GM11168 (cell line): Measurements from ENCODE around the gene EMILIN1.
"Not testable (repeated sequence)": the region's sequence is repeated elsewhere in the genome, so short reads cannot be mapped to it uniquely, and the experiment has no call there.

Source experiments
- in situ Hi-C: fragments of 300-500 bp; cut with MboI; formaldehyde crosslinking; loops from one replicate; pipeline ENCODE4 v1.12.0; 2022; ENCODE audit warnings: low sequenced_read_pairs; ENCODE audit not compliant: unreplicated experiment

EMILIN1 gene

DNA sequence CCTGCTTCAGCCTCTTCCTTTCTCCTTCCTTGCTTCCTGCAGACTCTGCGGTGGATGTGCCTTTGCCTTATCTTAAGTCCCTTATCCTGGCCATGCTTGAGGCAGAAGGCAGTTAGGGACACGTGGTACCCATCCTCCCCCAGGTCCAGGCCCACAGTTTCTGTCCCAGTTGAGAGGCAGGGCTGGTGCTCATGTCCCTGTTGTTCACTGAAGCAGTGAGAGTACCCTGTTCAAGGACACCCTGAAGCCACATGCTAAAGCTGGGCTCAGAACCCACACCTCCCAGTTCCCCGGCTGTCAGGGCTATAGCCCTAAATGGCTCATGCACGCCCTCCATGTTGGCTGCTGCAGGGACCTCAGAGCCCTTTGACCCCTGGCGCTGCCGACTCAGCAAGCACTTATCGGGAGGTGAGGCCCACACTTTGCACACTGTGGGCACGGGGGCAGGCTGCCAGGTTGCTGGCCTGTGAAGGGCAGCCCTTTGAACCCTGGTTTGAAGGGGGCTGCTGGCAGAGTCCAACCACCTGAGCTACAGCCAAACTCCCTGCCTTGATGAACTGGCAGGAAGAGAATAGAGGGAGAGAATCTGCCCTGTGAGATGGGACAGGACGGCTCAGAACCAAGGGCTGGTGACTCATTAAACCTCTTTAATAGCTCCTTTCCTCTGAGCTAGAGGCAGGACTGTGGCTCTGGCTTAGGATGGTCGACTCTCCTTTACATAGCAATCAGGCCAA lies 14.4 kb downstream of the EMILIN1 start:
- in situ Hi-C loops, result no loop called here

DNA sequence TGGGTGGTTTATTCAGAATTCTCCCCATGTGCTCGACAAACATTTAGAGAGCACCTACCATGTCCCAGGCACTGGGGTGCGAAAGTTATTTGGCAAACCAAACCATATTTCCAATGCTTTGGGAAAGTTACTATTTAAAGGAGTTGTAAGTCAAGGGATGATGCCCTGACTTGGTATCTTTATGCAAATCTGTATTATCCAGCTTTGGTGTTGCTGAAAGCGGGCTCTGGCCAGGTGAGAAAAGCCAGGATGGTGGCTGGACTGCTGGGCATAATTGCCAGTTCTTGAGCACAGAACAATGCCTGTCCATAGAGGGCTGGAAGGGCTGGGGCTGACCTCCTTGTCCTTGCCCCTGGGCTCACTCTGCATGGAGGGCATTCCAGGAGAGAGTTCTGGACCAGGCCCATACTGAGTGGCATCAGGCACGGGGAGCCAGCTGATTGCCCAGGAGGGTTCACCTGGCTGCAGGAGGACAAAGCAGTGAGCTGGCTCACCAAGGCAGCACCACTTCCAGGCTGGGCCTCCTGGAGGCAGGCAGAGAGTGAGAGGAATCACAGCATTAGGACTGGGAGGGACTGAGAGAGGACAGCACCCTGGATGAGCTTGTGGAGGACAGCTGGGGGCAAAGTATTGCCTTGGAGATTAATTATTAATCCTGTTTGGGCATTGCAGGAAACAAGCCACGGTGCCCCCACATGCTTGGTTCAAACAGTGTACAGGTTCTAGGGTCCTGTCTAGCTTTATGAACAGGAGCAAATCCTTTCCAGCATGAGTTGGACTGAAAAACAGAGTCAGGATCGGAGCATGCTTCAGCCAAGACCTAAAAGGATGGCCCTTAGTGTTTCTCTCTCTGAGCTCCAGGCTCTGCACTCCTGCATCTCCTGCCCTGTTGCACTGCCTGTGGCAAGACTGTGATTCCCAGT lies 15.3 kb downstream of the EMILIN1 start:
- in situ Hi-C loops, result no loop called here

DNA sequence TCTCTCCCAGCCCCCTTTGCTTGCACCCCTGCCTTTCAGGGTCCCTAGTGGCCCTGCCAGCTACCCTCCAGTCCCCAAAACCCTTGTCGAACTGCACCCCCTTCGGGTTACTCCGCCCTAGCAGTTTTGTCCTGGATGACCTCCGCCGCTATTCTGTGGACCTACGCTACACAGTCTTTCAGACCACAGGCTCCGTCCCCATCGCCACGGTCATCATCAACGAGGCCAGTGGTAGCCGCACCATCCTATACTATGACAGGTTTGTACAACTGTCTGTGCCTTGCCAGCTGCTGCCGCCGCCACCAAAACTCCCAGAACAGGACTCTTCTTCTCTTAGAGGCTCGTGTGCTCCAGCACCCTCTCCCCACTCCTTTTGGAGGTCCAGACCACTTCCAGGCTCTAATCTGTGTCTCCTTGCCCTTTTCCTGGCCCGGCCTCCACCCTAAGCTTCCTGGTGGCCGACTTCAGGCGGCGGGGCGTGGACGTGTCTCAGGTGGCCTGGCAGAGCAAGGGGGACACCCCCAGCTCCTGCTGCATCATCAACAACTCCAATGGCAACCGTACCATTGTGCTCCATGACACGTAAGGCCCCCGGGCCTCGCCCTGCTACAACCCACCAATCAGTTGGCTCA lies 16.1 kb downstream of the EMILIN1 start:
- in situ Hi-C loops, result no loop called here

DNA sequence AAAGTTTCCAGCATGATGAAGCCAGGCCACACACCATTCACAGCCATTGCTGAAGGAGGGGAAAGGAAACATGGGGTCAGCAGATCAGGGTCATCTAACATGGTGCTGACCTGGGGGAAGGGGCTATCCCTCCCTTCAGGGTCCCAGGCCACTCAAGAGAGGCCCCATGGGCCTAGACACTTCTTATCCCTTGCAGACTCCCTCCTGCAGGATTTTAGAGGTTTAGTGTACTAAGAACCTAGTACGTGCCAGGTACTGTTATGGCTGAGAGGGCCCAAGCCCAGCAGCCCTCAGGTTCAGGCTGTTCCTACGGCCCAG lies 17.0 kb downstream of the EMILIN1 start:
- in situ Hi-C loops, result loop anchor here (5.0 kb wide), 1 partner anchor 102 kb away; no protein-coding TSS in a partner anchor

DNA sequence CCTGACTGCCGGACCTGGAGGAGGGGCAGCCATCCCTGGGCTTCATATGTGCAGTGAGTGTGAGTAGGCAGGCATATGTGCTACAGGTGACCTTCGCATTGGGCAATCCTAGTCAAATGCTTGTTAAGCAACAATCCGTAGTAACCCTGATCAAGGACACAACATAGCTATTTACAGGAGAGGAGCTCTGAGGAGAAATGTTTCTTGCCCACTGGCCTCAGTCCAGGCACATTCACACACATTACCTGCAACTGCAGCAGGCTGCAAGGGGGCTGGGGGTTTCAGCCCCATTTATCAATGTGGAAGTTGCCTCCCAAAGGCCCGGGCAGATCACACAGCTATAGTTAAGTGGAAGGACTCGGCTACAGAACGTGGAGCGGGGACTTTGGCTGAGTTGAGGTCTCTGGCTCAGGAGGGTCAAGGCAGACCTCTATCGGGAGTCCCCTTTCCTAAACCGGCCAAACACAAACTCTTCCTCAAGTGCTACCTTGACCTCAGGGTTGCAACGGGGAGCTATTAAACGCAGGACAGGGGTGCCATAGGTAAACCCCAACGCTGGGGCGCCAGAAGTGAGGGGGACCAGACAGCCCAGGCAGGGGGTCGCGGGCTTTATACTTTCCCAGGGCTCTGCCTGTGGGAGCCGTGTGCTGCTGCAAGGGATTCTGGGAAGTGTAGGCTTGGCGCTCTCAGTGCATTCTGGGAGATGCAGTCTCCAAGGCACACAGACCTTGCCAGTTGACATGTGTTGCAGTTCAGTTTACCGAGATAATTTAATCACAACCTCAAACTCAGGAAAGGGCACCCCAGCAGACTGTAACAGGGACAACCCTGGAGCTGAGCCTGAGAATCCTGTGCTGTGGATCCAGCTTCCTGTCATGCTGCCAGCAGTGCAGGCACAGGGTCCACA lies 17.6 kb downstream of the EMILIN1 start:
- in situ Hi-C loops, result loop anchor here (5.0 kb wide), 1 partner anchor 101 kb away; no protein-coding TSS in a partner anchor

DNA sequence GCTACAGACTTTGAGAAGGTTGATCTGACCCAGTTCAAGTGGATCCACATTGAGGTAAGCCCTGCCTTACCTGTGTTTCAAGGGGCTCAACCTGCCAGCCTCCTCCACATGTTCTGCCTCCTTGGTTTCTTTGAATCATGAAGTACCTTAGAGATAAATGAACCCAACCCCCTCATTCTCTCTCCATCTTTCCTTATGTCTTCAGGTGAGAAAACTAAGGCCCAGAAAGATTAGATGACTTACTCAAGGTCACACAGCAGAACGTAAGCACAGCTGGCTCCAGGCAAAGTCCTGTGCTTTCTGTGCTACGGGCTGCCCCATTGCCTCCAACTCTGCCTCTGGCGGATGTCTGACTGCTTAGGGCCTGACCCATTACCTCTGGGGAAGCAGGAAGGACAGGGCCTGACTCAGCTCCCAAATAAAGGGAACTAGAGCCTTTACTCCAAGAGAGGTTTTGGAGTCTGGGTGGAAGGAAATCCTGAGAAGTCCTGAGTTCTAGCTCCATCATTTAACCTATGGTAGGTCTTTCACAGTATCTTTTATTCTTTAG lies 18.4 kb downstream of the EMILIN1 start:
- in situ Hi-C loops, result loop anchor here (5.0 kb wide), 1 partner anchor 100 kb away; no protein-coding TSS in a partner anchor

DNA sequence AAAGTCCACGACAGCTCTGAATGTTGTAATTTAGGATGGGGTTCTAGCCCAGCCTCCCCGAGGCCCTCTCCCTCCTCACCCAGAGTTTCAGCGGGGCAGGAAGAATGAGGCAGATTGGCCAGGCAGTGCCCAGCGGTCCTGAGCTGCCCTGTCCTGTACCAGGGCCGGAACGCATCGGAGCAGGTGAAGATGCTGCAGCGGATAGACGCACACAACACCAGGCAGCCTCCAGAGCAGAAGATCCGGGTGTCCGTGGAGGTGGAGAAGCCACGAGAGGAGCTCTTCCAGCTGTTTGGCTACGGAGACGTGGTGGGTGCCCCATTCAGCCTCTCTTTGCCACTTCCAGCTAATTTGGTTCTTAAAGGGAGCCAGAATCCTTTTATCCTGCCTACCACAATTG lies 18.9 kb downstream of the EMILIN1 start:
- in situ Hi-C loops, result loop anchor here (5.0 kb wide), 1 partner anchor 100 kb away; no protein-coding TSS in a partner anchor

DNA sequence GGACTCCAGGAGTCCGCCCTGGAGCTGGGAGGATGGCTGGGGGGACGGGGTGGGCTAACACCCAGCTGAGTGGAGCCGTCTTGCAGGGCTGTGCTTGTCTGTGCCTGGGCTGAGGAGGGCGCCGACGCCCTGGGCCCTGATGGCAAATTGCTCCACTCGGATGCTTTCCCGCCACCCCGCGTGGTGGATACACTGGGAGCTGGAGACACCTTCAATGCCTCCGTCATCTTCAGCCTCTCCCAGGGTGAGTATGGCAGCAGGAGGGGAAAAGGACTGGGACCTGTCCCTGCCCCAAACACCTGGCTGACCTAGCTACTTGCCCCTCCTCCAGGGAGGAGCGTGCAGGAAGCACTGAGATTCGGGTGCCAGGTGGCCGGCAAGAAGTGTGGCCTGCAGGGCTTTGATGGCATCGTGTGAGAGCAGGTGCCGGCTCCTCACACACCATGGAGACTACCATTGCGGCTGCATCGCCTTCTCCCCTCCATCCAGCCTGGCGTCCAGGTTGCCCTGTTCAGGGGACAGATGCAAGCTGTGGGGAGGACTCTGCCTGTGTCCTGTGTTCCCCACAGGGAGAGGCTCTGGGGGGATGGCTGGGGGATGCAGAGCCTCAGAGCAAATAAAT lies 21.0 kb downstream of the EMILIN1 start:
- in situ Hi-C loops, result loop anchor here (5.0 kb wide), 1 partner anchor 98 kb away; no protein-coding TSS in a partner anchor

DNA sequence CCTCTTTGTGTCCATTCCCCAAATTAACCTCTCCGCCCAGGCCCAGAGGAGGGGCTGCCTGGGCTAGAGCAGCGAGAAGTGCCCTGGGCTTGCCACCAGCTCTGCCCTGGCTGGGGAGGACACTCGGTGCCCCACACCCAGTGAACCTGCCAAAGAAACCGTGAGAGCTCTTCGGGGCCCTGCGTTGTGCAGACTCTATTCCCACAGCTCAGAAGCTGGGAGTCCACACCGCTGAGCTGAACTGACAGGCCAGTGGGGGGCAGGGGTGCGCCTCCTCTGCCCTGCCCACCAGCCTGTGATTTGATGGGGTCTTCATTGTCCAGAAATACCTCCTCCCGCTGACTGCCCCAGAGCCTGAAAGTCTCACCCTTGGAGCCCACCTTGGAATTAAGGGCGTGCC lies 21.6 kb downstream of the EMILIN1 start:
- in situ Hi-C loops, result no loop called here

DNA sequence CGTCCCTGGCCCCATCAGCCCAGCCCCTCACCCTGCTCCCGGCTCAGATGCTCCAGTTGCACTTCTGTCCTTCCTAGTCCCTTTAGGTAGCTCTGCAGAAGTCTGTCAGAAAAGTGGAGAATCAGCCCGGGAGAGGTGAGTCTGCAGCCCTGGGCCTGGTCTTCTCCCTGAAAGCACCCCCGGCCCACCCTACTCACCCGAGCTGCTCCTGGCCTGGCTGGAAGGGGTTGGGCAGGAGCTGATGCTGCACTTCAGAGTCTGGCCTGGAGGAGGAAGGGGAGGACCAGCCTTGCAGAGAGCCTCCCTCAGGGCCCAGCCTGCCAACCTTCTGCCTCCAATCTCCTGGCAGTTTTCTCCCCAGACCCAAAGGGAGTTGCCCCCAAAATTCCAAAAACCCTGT lies 23.9 kb downstream of the EMILIN1 start:
- in situ Hi-C loops, result no loop called here

DNA sequence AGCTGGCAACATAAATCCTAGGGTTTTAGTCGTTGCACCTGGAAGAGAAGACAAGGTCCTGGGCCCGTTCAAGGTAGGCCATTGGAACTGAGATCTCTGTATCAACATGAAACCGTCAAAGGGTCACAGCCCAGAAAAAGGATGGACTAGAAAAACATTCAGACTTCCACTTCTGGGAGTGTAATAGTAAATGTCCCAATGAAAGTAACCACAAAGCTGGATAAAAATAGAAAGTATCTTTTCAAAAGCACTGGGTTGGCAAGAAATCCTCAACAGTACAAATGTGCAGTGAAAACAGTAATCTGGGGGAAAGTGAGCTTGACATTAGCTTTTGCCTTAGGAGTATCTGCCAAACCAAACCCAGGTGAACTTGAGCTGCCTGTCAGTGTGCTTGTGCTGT lies 27.6 kb downstream of the EMILIN1 start:
- in situ Hi-C loops, result no loop called here

DNA sequence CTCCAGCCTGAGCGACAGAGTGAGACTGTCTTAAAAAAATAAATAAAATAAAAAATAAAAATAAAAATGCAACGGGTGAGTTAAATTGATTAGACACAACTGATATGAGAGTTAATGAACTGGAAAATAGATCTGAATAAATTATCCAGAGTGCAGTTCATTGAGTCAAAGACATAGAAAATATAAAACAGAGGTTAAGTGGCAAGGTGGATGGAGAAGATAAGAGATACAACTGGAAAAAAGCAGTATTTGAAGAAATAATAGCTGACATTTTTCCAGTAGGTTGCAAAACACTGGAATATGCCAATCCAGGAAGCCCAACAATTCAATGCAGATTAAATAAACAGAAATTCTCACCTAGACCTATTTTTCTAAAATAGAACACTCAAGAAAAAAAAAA lies 29.8 kb downstream of the EMILIN1 start:
- in situ Hi-C loops, result no loop called here

DNA sequence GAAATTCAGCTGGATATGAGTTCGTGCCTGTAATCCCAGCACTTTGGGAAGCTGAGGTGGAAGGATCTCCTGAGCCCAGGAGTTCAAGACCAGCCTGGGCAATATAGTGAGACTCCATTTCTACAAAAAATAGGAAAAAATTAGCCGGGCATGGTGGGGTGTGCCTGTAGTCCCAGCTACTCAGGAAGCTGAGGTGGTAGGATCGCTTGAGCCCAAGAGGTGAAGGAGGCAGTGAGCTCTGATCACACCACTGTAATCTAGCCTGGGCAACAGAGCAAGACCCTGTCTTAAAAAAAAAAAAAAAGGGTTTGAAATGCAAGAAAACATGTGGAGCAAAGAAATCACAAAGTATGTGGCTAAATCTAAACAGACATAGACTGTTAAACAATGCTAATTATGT lies 30.7 kb downstream of the EMILIN1 start:
- in situ Hi-C loops, result no loop called here

DNA sequence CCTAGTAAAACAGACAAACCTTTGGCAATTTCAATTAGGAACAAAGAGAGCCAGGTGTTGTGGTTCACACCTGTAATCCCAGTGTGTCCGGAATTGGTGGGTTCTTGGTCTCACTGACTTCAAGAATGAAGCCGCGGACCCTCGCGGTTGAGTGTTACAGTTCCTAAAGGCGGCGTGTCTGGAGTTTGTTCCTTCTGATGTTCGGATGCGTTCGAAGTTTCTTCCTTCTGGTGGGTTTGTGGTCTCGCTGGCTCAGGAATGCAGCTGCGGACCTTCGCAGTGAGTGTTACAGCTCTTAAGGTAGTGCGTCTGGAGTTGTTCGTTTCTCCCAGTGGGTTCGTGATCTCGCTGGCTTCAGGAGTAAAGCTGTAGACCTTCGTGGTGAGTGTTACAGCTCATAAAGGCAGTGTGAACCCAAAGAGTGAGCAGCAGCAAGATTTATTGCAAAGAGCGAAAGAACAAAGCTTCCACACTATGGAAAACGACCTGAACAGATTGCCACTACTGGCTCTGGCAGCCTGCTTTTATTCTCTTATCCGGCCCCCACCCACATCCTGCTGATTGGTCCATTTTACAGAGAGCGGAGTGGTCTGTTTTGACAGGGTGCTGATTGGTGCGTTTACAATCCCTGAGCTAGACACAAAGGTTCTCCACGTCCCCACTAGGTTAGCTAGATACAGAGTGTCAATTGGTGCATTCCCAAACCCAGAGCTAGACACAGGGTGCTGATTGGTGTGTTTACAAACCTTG lies 32.4 kb downstream of the EMILIN1 start:
- in situ Hi-C loops, result not testable (repeated sequence)

DNA sequence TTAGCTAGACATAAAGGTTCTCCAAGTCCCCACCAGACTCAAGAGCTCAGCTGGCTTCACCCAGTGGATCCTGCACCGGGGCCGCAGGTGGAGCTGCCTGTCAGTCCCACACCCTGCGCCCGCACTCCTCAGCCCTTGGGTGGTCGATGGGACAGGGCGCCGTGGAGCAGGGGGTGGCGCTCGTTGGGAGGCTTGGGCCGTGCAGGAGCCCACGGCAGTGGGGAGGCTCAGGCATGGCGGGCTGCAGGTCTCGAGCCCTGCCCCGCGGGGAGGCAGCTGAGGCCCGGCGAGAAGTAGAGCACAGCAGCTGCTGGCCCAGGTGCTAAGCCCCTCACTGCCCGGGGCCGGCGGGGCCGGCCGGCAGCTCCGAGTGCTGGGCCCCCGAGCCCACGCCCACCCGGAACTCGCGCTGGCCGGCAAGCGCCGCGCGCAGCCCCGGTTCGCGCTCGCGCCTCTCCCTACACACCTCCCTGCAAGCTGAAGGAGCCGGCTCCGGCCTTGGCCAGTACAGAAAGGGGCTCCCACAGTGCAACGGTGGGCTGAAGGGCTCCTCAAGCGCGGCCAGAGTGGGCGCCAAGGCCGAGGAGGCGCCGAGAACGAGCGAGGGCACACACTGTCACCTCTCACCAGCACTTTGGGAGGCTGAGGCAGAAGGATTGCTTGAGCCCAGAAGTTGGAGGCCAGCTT lies 33.1 kb downstream of the EMILIN1 start:
- in situ Hi-C loops, result not testable (repeated sequence)

DNA sequence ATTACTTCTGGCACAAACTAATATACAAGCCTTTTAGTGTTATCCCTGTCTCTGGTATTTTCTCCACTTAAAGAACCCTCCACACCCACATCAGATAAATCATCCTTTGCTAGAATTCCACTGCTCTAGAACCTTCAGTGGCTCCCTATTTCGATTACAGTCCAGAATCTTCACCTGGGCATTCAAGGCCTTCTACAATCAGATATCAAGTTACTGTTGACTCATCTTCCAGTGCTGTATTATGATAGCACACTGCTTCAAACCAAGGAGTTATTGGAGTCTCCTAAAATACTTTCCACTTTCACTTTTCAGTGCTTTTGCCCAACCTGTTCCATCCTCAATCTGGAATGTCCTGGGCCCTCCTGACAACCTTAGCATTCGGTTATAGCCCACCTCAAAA lies 37.1 kb downstream of the EMILIN1 start:
- in situ Hi-C loops, result no loop called here

DNA sequence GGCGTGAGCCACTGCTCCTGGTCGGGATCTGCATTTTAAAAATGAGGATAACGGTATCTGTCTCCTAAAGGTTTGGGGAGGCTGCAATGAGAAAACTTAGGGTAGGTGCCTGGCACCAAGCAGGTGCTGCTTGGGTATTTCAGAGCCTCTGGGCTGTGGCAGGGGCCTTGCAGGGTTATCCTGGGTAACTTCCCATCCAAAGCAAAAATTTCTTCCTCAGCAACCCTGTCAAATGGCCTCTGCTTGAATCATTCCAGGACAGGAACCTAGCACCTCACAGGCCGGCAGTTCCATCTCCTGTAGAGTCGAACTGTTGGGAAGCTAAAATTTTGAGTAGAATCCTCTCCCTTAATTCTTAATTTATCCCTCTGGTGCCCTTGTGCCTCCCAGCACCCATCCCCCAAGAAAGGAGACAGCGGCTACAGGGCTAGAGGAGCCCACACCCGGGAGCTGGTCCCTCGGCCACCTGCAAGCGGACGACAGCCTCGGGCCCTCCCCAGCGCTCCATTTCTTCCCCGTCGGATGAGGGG lies 39.6 kb downstream of the EMILIN1 start:
- in situ Hi-C loops, result no loop called here
